A549 (cell line): ENCODE measurements around the gene GSDMA. TPM values are rescaled to one million over a fixed set of nuclear protein-coding genes. Genes with fewer than 3 reads are reported as not detected.

Experiments used
- ATAC-seq, 2 experiments: fragments of 200-7000 bp in 1 of 2; fragments of >200 bp in 1 of 2; cut with Nextera tagmentation in 1 of 2; cut with Tn5 transposase in 1 of 2; 3 replicates each; pipeline versions ENCODE4 v1.8.0 to v1.9.1; 2018 to 2020; ENCODE audit warnings: mild to moderate bottlenecking in 1 of 2, moderate library complexity in 1 of 2
- CTCF ChIA-PET: fragments of 300-600 bp; sonication (Branson Sonifier 250); formaldehyde crosslinking; extraction: SDS; loops from one replicate; lab custom pipeline; 2021; ENCODE audit warnings: antibody characterized with exemption, inconsistent platforms; lab: Yijun Ruan, JAX
- POLR2A ChIA-PET: fragments of 350-600 bp; formaldehyde crosslinking; extraction: SDS; loops from one replicate; lab custom pipeline; 2021; ENCODE audit warnings: antibody characterized with exemption, inconsistent platforms; lab: Yijun Ruan, JAX
- DNase-seq, 2 experiments: peaks; one replicate each; pipeline versions ENCODE4 v3.0.0 to v3.0.0-alpha.2; 2011 to 2016; ENCODE audit warnings: low read depth in 1 of 2, low spot score in 1 of 2
- FAIRE-seq: peaks from 2 replicates; lab custom pipeline; 2011; peaks lifted over from hg19 to GRCh38; lab: Jason Lieb, UNC
- H3K27ac ChIP-seq, 2 experiments: fragments of >200 bp; sonication (Bioruptor Twin); formaldehyde crosslinking; 3 replicates each; pipeline ENCODE4 v1.5.1; 2016 to 2017
- H3K4me1 ChIP-seq: fragments of >200 bp; sonication (Bioruptor Twin); formaldehyde crosslinking; 3 replicates; pipeline ENCODE4 v1.6.1; 2016
- H3K4me2 ChIP-seq: fragments of >200 bp; sonication (Bioruptor Twin); formaldehyde crosslinking; 3 replicates; pipeline ENCODE4 v1.6.1; 2016
- H3K4me3 ChIP-seq: fragments of >200 bp; sonication (Bioruptor Twin); formaldehyde crosslinking; 3 replicates; pipeline ENCODE4 v1.5.1; 2016
- H3K9me3 ChIP-seq: fragments of >200 bp; sonication (Bioruptor Twin); formaldehyde crosslinking; 3 replicates; pipeline ENCODE4 v1.6.1; 2016
- ATOH8 ChIP-seq: fragments of 250-450 bp; sonication (Bioruptor Pico); IDR thresholded peaks from 2 replicates; pipeline ENCODE4 v1.5.0; 2020; ENCODE audit warnings: low read depth, mild to moderate bottlenecking, moderate library complexity
- CBX2 ChIP-seq: fragments of 200-600 bp; sonication (generic); IDR thresholded peaks from 2 replicates; pipeline ENCODE4 v1.6.1; 2016; ENCODE audit warnings: low read depth, mild to moderate bottlenecking, borderline replicate concordance
- CEBPB ChIP-seq, 2 experiments: fragments of >200 bp in 1 of 2; sonication (Bioruptor Twin) in 1 of 2; formaldehyde crosslinking in 1 of 2; IDR thresholded peaks; 2 replicates each; pipeline ENCODE4 v1.6.1; 2012 to 2016
- CHD2 ChIP-seq: fragments of 150-350 bp; IDR thresholded peaks from 2 replicates; pipeline ENCODE4 v1.6.1; 2014; ENCODE audit warnings: low read length; ENCODE audit not compliant: partially characterized antibody
- EHMT2 ChIP-seq: fragments of 200-600 bp; sonication (generic); IDR thresholded peaks from 2 replicates; pipeline ENCODE4 v1.6.1; 2016; ENCODE audit warnings: antibody characterized with exemption, low read depth, mild to moderate bottlenecking, moderate library complexity
- ESRRA ChIP-seq: fragments of 150-350 bp; IDR thresholded peaks from 2 replicates; pipeline ENCODE4 v1.6.1; 2014; ENCODE audit warnings: mild to moderate bottlenecking, low read length, borderline replicate concordance
- FOSB ChIP-seq: fragments of 250-450 bp; sonication (Bioruptor Pico); IDR thresholded peaks from 2 replicates; pipeline ENCODE4 v1.5.0; 2020; ENCODE audit warnings: mild to moderate bottlenecking, moderate library complexity
- FOXS1 ChIP-seq: fragments of 250-450 bp; sonication (Bioruptor Pico); IDR thresholded peaks from 2 replicates; pipeline ENCODE4 v1.5.0; 2020; ENCODE audit warnings: mild to moderate bottlenecking, moderate library complexity
- HEYL ChIP-seq: fragments of 250-450 bp; sonication (Bioruptor Pico); IDR thresholded peaks from 2 replicates; pipeline ENCODE4 v1.8.0; 2021; ENCODE audit warnings: mild to moderate bottlenecking, moderate library complexity
- HMGXB4 ChIP-seq: fragments of 250-450 bp; sonication (Bioruptor Pico); IDR thresholded peaks from 2 replicates; pipeline ENCODE4 v1.5.0; 2021; ENCODE audit warnings: mild to moderate bottlenecking, moderate library complexity, borderline replicate concordance
- JUN ChIP-seq, 2 experiments: fragments of >200 bp; sonication (Bioruptor Twin); formaldehyde crosslinking; IDR thresholded peaks; 2 replicates in 1 of 2; 3 replicates in 1 of 2; pipeline ENCODE4 v1.6.1; 2016 to 2017
- JUNB ChIP-seq: fragments of >200 bp; sonication (Bioruptor Twin); formaldehyde crosslinking; IDR thresholded peaks from 2 replicates; pipeline ENCODE4 v1.6.1; 2016
- KDM1A ChIP-seq: fragments of 200-600 bp; sonication (generic); IDR thresholded peaks from 2 replicates; pipeline ENCODE4 v1.6.1; 2016; ENCODE audit warnings: low read depth, mild to moderate bottlenecking
- KDM5A ChIP-seq: fragments of 200-600 bp; sonication (generic); IDR thresholded peaks from 2 replicates; pipeline ENCODE4 v1.6.1; 2016; ENCODE audit warnings: antibody characterized with exemption, mild to moderate bottlenecking
- MAFK ChIP-seq: fragments of 450-650 bp; IDR thresholded peaks from 2 replicates; pipeline ENCODE4 v1.6.1; 2014; ENCODE audit not compliant: partially characterized antibody
- MAZ ChIP-seq: fragments of 150-350 bp; IDR thresholded peaks from 2 replicates; pipeline ENCODE4 v1.6.1; 2014; ENCODE audit warnings: antibody characterized with exemption, low read depth, low read length, borderline replicate concordance
- NR3C1 ChIP-seq: fragments of >200 bp; sonication (Bioruptor Twin); formaldehyde crosslinking; IDR thresholded peaks from 3 replicates; pipeline ENCODE4 v1.6.1; 2017
- RAD21 ChIP-seq, 2 experiments: fragments of >200 bp in 1 of 2; sonication (Bioruptor Twin) in 1 of 2; formaldehyde crosslinking in 1 of 2; IDR thresholded peaks in 1 of 2; conservative IDR thresholded peaks in 1 of 2; 2 replicates in 1 of 2; 3 replicates in 1 of 2; pipeline ENCODE4 v1.6.1; 2012 to 2018; ENCODE audit warnings: inconsistent platforms in 1 of 2
- SMC3 ChIP-seq: fragments of >200 bp; sonication (Bioruptor Twin); formaldehyde crosslinking; IDR thresholded peaks from 3 replicates; pipeline ENCODE4 v1.6.1; 2018; ENCODE audit warnings: inconsistent platforms
- ZNF302 ChIP-seq: fragments of 250-450 bp; sonication (Bioruptor Pico); IDR thresholded peaks from 2 replicates; pipeline ENCODE4 v1.9.0; 2021; ENCODE audit warnings: inconsistent platforms, mild to moderate bottlenecking, moderate library complexity
- ZSCAN20 ChIP-seq: fragments of 250-450 bp; sonication (Bioruptor Pico); IDR thresholded peaks from 2 replicates; pipeline ENCODE4 v1.8.0; 2022; ENCODE audit warnings: mild to moderate bottlenecking, moderate library complexity
- WGBS: methylation state at CpG from one replicate; pipeline ENCODE4 v1.1.6; 2017; ENCODE audit errors: missing lambda C conversion rate; 5-methylcytosine and 5-hydroxymethylcytosine counted together
- polyA plus RNA-seq, 4 experiments: library from polyadenylated mRNA; depleted of rRNA in 3 of 4; stranded (reverse); fragments of >200 nt; fragmentation: RNase III in 1 of 4; extraction: RNeasy Plus Mini Kit Qiagen cat#74134 plus additional on column Dnase treatment in 1 of 4; gene quantifications; 2 replicates in 3 of 4; 3 replicates in 1 of 4; pipeline ENCODE4 v1.2.3, GENCODE V29; 2011 to 2017
- TF ChIP-seq, protein P1 (sequence below): fragments of >200 bp; sonication (Bioruptor Twin); formaldehyde crosslinking; IDR thresholded peaks from 2 replicates; pipeline ENCODE4 v1.6.1; 2016
- TF ChIP-seq, protein P2 (sequence below): fragments of 150-350 bp; IDR thresholded peaks from 2 replicates; pipeline ENCODE4 v1.6.1; 2014; ENCODE audit warnings: low read depth, mild to moderate bottlenecking, low read length
- TF ChIP-seq, protein P3 (sequence below): IDR thresholded peaks from 2 replicates; pipeline ENCODE4 v1.6.1; 2012
- TF ChIP-seq, protein P4 (sequence below): fragments of >200 bp; sonication (Bioruptor Twin); formaldehyde crosslinking; IDR thresholded peaks from 3 replicates; pipeline ENCODE4 v1.6.1; 2016

GSDMA gene
- polyA plus RNA-seq, 2 of the 4 experiments (the other 2 are of a cell fraction), result not detected

DNA sequence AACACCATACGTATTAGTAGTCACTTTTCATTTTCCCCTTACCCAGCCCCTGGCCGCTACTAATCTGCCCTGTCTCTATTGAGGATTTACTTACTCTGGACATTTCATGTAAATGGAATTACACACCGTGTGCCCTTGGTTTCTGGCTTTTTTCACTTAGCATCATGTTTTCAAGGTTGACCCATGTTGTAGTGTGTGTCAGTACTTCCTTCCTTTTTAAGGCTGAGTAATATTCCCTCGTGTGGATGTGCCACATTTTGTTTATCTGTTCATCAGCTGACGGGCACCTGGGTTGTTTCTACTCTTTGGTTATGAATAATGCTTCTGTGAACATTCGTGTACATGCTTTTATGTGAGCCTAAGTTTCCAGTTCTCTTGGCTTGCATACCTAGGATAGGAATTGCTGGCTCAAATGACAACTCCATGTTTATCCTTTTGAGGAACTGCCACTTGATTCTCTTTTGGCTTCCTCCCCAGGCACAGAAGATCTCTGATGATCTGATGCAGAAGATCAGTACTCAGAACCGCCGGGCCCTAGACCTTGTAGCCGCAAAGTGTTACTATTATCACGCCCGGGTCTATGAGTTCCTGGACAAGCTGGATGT, 25.5 kb downstream of the GSDMA start:
- Histone ChIP-seq H3K4me2 (no peak overlapping the region), H3K9me3 (no peaks in the 10 kb centered on the region), H3K27ac (no peak overlapping the region), H3K4me3 (no peak overlapping the region), H3K4me1 (no peaks in the 10 kb centered on the region; the same call in 2 of the 3 replicates)
- CTCF ChIA-PET, result interaction anchor here (1.0 to 4.2 kb wide), 5 partner anchors 8 to 39 kb away, joined by 3 to 27 read pairs (median 8); partner anchors contain the start of gene PSMD3
- POLR2A ChIA-PET, result no interaction called here
- TF ChIP-seq SMC3 (no peak), NR3C1 (no peak), FOXS1 (no peak), RAD21 (conservative IDR thresholded peaks at IDR 0.05 in 1 of 2, IDR thresholded peaks at IDR 0.05 in 1 of 2) (no peak), KDM5A (no peak), ATOH8 (CRISPR knock-in tag) (no peak), EHMT2 (no peak), FOSB (CRISPR knock-in tag) (no peak), HMGXB4 (CRISPR knock-in tag) (no peak), MAFK (no peak), JUN (IDR thresholded peaks at IDR 0.05) (no peak), CHD2 (no peak), MAZ (no peak), JUNB (no peak), KDM1A (no peak), CBX2 (no peak)
- TF ChIP-seq, protein P1, sequence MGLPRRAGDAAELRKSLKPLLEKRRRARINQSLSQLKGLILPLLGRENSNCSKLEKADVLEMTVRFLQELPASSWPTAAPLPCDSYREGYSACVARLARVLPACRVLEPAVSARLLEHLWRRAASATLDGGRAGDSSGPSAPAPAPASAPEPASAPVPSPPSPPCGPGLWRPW, result no peak
- WGBS, result 91% methylated on average over 11 of the region's 11 CpGs
- FAIRE-seq, result no peak
- ATAC-seq, result no peak
- DNase-seq, result no peak

- TF ChIP-seq ATOH8 (CRISPR knock-in tag) (no peak), ESRRA (no peak), HEYL (CRISPR knock-in tag) (no peak), ZSCAN20 (CRISPR knock-in tag) (no peak), SMC3 (no peak), CHD2 (no peak), CEBPB (IDR thresholded peaks at IDR 0.05) (no peak), JUNB (no peak), ZNF302 (CRISPR knock-in tag) (no peak)
- TF ChIP-seq, protein P1, result no peak
- TF ChIP-seq, protein P2, sequence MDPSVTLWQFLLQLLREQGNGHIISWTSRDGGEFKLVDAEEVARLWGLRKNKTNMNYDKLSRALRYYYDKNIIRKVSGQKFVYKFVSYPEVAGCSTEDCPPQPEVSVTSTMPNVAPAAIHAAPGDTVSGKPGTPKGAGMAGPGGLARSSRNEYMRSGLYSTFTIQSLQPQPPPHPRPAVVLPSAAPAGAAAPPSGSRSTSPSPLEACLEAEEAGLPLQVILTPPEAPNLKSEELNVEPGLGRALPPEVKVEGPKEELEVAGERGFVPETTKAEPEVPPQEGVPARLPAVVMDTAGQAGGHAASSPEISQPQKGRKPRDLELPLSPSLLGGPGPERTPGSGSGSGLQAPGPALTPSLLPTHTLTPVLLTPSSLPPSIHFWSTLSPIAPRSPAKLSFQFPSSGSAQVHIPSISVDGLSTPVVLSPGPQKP, result no peak
- TF ChIP-seq, protein P3, sequence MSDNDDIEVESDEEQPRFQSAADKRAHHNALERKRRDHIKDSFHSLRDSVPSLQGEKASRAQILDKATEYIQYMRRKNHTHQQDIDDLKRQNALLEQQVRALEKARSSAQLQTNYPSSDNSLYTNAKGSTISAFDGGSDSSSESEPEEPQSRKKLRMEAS, result no peak
- TF ChIP-seq, protein P4, sequence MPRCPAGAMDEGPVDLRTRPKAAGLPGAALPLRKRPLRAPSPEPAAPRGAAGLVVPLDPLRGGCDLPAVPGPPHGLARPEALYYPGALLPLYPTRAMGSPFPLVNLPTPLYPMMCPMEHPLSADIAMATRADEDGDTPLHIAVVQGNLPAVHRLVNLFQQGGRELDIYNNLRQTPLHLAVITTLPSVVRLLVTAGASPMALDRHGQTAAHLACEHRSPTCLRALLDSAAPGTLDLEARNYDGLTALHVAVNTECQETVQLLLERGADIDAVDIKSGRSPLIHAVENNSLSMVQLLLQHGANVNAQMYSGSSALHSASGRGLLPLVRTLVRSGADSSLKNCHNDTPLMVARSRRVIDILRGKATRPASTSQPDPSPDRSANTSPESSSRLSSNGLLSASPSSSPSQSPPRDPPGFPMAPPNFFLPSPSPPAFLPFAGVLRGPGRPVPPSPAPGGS, result no peak
- ATAC-seq (no peak), DNase-seq (no peak), FAIRE-seq (no peak)
- 97% methylated on average over 11 of the region's 11 CpGs for WGBS
- CTCF ChIA-PET, result interaction anchor here (1.4 to 10.8 kb wide), 4 partner anchors 14 to 199 kb away, joined by 3 to 104 read pairs (median 6); partner anchors contain the start of genes CSF3 and PSMD3
- Histone ChIP-seq H3K27ac (no peak overlapping the region), H3K4me1 (no peaks in the 10 kb centered on the region), H3K4me2 (no peak overlapping the region), H3K4me3 (no peak overlapping the region), H3K9me3 (no peaks in the 10 kb centered on the region)
- POLR2A ChIA-PET, result interaction anchor here (1.2 kb wide), 1 partner anchor 14 kb away, joined by 5 read pairs; no protein-coding TSS in a partner anchor
Measured at GRCh38 chr17:39994448-39994847, 31.6 kb downstream of the GSDMA start.
